SU-DHL-6 (cell line): ENCODE measurements around the gene MRPL42.

ENCODE experiments used
- EZH2phosphoT487 ChIP-seq: fragments of 200-600 bp; sonication (generic), shearing (Covaris generic); conservative IDR thresholded peaks from 2 replicates; pipeline ENCODE4 v1.6.1; 2018; ENCODE audit warnings: mild to moderate bottlenecking, antibody characterized with exemption, low read length, moderate library complexity, mixed read lengths
- TF ChIP-seq, protein P1 (sequence below): fragments of 200-600 bp; sonication (generic); IDR thresholded peaks from one replicate; pipeline ENCODE4 v1.5.1; 2017; ENCODE audit warnings: antibody characterized with exemption, mild to moderate bottlenecking, low read length, moderate library complexity; ENCODE audit not compliant: insufficient read depth, poor library complexity, severe bottlenecking

GRCh38 chr12:93449277-93449676 is 18.0 kb upstream of the MRPL42 start:
- TF ChIP-seq, protein P1, sequence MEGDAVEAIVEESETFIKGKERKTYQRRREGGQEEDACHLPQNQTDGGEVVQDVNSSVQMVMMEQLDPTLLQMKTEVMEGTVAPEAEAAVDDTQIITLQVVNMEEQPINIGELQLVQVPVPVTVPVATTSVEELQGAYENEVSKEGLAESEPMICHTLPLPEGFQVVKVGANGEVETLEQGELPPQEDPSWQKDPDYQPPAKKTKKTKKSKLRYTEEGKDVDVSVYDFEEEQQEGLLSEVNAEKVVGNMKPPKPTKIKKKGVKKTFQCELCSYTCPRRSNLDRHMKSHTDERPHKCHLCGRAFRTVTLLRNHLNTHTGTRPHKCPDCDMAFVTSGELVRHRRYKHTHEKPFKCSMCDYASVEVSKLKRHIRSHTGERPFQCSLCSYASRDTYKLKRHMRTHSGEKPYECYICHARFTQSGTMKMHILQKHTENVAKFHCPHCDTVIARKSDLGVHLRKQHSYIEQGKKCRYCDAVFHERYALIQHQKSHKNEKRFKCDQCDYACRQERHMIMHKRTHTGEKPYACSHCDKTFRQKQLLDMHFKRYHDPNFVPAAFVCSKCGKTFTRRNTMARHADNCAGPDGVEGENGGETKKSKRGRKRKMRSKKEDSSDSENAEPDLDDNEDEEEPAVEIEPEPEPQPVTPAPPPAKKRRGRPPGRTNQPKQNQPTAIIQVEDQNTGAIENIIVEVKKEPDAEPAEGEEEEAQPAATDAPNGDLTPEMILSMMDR, result no peak
- TF ChIP-seq EZH2phosphoT487, result no peak
